ENCODE data around the gene MSI2. TPM values are rescaled to one million over a fixed set of nuclear protein-coding genes. Genes with fewer than 3 reads are reported as not detected.

MSI2 gene
- total and polyA plus RNA-seq, 7 donors: 12.6 to 25.8 (median 21.3) TPM

DNA sequence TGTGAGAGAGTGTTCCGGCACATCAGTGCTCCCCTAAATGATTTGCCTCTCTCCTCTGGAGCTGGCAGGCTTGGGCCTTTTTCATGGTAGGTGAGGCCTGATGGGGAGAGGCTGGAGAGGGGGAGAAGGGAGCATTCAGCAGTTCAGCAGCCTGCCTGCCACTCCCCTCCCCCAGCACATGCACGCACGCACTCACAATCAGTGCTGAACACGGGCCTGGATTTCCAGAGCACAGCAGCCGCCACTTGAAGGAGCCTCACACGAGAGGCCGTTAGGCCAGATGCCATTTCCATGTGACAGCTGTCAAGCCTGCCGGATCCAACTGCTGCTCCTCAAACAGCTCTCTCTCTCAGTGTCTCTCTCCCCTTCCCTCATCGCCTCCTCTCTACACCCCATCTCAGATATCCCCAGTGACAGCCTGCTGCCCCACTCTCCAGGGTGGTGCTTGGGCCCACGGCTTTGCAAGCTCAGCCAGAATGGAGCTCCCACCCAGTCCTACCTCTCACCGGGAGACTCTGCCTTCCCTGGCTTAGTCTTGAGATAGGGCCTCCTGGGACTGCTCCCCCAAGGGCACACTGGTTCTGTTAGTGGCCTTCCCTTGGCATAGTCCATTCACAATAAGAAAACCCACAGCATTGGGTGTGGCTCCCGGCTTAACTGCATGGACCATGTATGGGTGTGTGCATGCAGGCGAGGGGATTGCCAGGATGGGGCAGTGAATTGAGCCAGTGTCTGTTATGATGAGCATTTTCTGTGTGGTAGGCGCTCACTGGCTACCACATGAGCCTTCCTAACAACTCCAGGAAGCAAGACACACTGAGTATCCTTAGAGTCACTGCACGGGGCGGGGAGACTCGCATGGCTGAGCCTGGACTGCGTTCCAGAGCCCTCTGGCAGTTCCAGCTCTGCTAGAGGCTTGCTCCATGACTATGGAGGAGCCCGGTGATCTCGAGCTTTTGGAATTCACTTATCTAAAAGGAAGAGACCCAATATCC lies 262.6 kb downstream of the MSI2 start:
- Histone ChIP-seq H3K9me3 (no peaks in the 10 kb centered on the region), H3K27ac (no peak overlapping the region), H3K4me3 (no peak overlapping the region), H3K27me3 (no peaks in the 10 kb centered on the region), H3K4me1 (no peaks in the 10 kb centered on the region), H3K36me3 (no peaks in the 10 kb centered on the region)
- intact Hi-C loops (cut with DNase I): no loop called here
- 85% methylated on average over 20 of the region's 20 CpGs for WGBS, 2 donors
- TF ChIP-seq POLR2A (IDR thresholded peaks at IDR 0.05) (no peak), POLR2AphosphoS5 (IDR thresholded peaks at IDR 0.05) (no peak), EP300 (IDR thresholded peaks at IDR 0.05) (no peak)
- TF ChIP-seq, protein P1, sequence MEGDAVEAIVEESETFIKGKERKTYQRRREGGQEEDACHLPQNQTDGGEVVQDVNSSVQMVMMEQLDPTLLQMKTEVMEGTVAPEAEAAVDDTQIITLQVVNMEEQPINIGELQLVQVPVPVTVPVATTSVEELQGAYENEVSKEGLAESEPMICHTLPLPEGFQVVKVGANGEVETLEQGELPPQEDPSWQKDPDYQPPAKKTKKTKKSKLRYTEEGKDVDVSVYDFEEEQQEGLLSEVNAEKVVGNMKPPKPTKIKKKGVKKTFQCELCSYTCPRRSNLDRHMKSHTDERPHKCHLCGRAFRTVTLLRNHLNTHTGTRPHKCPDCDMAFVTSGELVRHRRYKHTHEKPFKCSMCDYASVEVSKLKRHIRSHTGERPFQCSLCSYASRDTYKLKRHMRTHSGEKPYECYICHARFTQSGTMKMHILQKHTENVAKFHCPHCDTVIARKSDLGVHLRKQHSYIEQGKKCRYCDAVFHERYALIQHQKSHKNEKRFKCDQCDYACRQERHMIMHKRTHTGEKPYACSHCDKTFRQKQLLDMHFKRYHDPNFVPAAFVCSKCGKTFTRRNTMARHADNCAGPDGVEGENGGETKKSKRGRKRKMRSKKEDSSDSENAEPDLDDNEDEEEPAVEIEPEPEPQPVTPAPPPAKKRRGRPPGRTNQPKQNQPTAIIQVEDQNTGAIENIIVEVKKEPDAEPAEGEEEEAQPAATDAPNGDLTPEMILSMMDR (IDR thresholded peaks at IDR 0.05): no peak
- no peak for DNase-seq

DNA sequence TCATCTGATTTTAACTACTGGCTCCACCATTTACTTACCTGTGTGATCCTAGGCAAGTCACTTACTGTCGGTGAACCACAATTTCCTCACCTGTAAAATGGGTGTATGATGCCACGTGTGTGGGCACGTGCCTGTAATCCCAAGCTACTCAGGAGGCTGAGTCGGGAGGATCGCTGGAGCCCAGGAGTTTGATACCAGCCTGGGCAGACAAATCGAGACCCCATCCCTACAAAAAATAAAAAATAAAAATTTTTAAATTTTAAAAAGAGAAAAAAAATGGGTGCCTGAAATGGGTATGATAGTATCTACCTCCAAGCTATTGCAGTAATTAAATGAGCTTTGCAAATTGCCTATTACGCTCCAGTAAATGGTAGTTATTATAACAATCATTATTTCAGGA lies 263.5 kb downstream of the MSI2 start:
- no peaks in the 10 kb centered on the region for H3K4me1 ChIP-seq
- 96 to 98% methylated on average over 7 of the region's 7 CpGs for WGBS, 2 donors
- intact Hi-C loops (cut with DNase I): no loop called here
- no peak overlapping the region for H3K4me3 ChIP-seq
- H3K36me3 ChIP-seq: no peaks in the 10 kb centered on the region
- no peaks in the 10 kb centered on the region for H3K27me3 ChIP-seq
- no peaks in the 10 kb centered on the region for H3K9me3 ChIP-seq
- H3K27ac ChIP-seq: no peak overlapping the region
- TF ChIP-seq POLR2AphosphoS5 (IDR thresholded peaks at IDR 0.05) (no peak), POLR2A (IDR thresholded peaks at IDR 0.05) (no peak)
- TF ChIP-seq, protein P1 (IDR thresholded peaks at IDR 0.05): no peak
- DNase-seq: no peak

DNA sequence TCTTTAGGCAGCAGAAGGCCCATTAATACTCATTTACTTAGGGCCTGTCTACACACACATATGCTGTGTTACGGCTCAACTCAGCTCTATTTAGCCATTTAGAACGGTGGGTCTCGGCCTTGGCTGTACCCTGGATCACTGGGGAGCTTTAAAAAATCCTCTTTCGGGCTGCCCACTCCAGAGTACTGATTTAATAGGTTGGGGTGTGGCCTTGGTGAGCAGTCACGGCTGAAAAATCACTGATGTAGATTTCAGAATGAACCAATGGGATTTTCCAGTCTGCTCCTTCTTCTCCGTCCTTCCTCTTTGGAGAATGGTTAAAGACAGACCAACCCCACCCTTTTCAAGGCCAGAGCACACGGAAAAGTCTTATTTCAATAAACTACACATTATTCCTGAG lies 265.3 kb downstream of the MSI2 start:
- H3K4me1 ChIP-seq: no peaks in the 10 kb centered on the region
- TF ChIP-seq POLR2A (IDR thresholded peaks at IDR 0.05) (no peak), EP300 (IDR thresholded peaks at IDR 0.05) (no peak), POLR2AphosphoS5 (IDR thresholded peaks at IDR 0.05) (no peak)
- TF ChIP-seq, protein P1 (IDR thresholded peaks at IDR 0.05): no peak
- no peaks in the 10 kb centered on the region for H3K27me3 ChIP-seq
- no peak overlapping the region for H3K4me3 ChIP-seq
- no peaks in the 10 kb centered on the region for H3K36me3 ChIP-seq
- intact Hi-C loops (cut with DNase I): no loop called here
- H3K9me3 ChIP-seq: no peaks in the 10 kb centered on the region
- no peak overlapping the region for H3K27ac ChIP-seq
- no peak for DNase-seq
- WGBS, 2 donors: 93% methylated on average over 7 of the region's 7 CpGs

- H3K27ac ChIP-seq: no peak overlapping the region
- H3K27me3 ChIP-seq: no peaks in the 10 kb centered on the region
- DNase-seq: no peak
- no peak for TF ChIP-seq EP300 (IDR thresholded peaks at IDR 0.05)
- no peak for TF ChIP-seq POLR2A (IDR thresholded peaks at IDR 0.05)
- TF ChIP-seq, protein P1 (IDR thresholded peaks at IDR 0.05): no peak
- no peak for TF ChIP-seq POLR2AphosphoS5 (IDR thresholded peaks at IDR 0.05)
- no peaks in the 10 kb centered on the region for H3K4me1 ChIP-seq
- intact Hi-C loops (cut with DNase I): no loop called here
- no peaks in the 10 kb centered on the region for H3K9me3 ChIP-seq
- no peaks in the 10 kb centered on the region for H3K36me3 ChIP-seq
- H3K4me3 ChIP-seq: no peak overlapping the region
- WGBS, 2 donors: 74 to 82% methylated on average over 10 of the region's 10 CpGs
Measured at GRCh38 chr17:57522042-57523005, 266.0 kb downstream of the MSI2 start.

Measured in sigmoid colon (tissue), 7 donors.